CD4-positive, alpha-beta T cell (primary cell): ENCODE measurements around the gene PTPRM. TPM values are rescaled to one million over a fixed set of nuclear protein-coding genes. Genes with fewer than 3 reads are reported as not detected.

Source experiments
- ATAC-seq: fragments of 200-7000 bp; cut with Tn5 transposase; one replicate; pipeline ENCODE4 v1.10.0; 2022; ENCODE audit warnings: mild to moderate bottlenecking; ENCODE audit not compliant: poor library complexity
- CTCF ChIA-PET: fragments of 350-600 bp; sonication (Branson Sonifier 250); formaldehyde crosslinking; loops from one replicate; lab custom pipeline; 2021; ENCODE audit warnings: antibody characterized with exemption, inconsistent platforms; lab: Charles Lee
- POLR2A ChIA-PET: fragments of 350-600 bp; sonication (Branson Sonifier 250); formaldehyde crosslinking; loops from one replicate; lab custom pipeline; 2021; ENCODE audit warnings: antibody characterized with exemption, inconsistent platforms; lab: Charles Lee
- DNase-seq, 14 experiments: peaks; one replicate each; pipeline ENCODE4 v3.0.0-alpha.2; 2013 to 2020; ENCODE audit warnings: mixed read lengths in 2 of 14
- H3K27ac ChIP-seq, 2 donors: one replicate each; pipeline versions ENCODE4 v1.5.1 to v1.7.0; 2013; ENCODE audit warnings: low read length in 2 of 2, low read depth in 1 of 2, mild to moderate bottlenecking in 1 of 2
- H3K27me3 ChIP-seq, 2 experiments: 1 replicate in 1 of 2; 2 replicates in 1 of 2; pipeline versions ENCODE4 v1.6.1 to v1.7.0; 2013; ENCODE audit warnings: low read length in 2 of 2, control low read depth in 1 of 2, mild to moderate bottlenecking in 1 of 2, moderate library complexity in 1 of 2; ENCODE audit not compliant: insufficient read depth in 2 of 2, control insufficient read depth in 1 of 2
- H3K36me3 ChIP-seq: one replicate; pipeline ENCODE4 v1.6.1; 2013; ENCODE audit warnings: low read length, control low read depth; ENCODE audit not compliant: insufficient read depth
- H3K4me1 ChIP-seq: one replicate; pipeline ENCODE4 v1.6.1; 2013; ENCODE audit warnings: low read length, control low read depth; ENCODE audit not compliant: insufficient read depth
- H3K4me3 ChIP-seq: one replicate; pipeline ENCODE4 v1.5.1; 2013; ENCODE audit warnings: mild to moderate bottlenecking, low read length, moderate library complexity
- H3K9me3 ChIP-seq, 2 experiments: 1 replicate in 1 of 2; 2 replicates in 1 of 2; pipeline versions ENCODE4 v1.6.1 to v1.7.0; 2013; ENCODE audit warnings: low read length in 2 of 2, mild to moderate bottlenecking in 2 of 2, control low read depth in 1 of 2, moderate library complexity in 1 of 2; ENCODE audit not compliant: control insufficient read depth in 1 of 2, insufficient read depth in 1 of 2
- H3K27ac Mint-ChIP-seq: one replicate; pipeline ENCODE4 v1.8.0; 2020; ENCODE audit warnings: mixed read lengths
- H3K27me3 Mint-ChIP-seq: one replicate; pipeline ENCODE4 v1.8.0; 2021; ENCODE audit warnings: mixed read lengths
- H3K36me3 Mint-ChIP-seq: one replicate; pipeline ENCODE4 v1.8.0; 2021; ENCODE audit warnings: low read depth, mixed read lengths
- H3K4me1 Mint-ChIP-seq: one replicate; pipeline ENCODE4 v1.8.0; 2021; ENCODE audit warnings: low read depth, mixed read lengths
- H3K4me3 Mint-ChIP-seq: one replicate; pipeline ENCODE4 v1.8.0; 2020; ENCODE audit warnings: mild to moderate bottlenecking, mixed read lengths
- H3K9me3 Mint-ChIP-seq: one replicate; pipeline ENCODE4 v1.8.0; 2020; ENCODE audit warnings: mixed read lengths
- intact Hi-C, 2 experiments: fragments of 100-400 bp; cut with DNase I in 1 of 2; cut with micrococcal nuclease in 1 of 2; formaldehyde crosslinking; loops; one replicate each; pipeline versions ENCODE4 v1.15.1 to v1.9.0; 2023 to 2025; cut with DNase I, micrococcal nuclease
- total RNA-seq, 174 experiments: library from RNA in 2 of 174; stranded (reverse) in 2 of 174; gene quantifications; one replicate each; pipeline ENCODE4 v1.2.3 and lab custom pipeline; 2021 to 2026
- TF ChIP-seq, protein P1 (sequence below): fragments of 200-600 bp; IDR thresholded peaks from one replicate; pipeline ENCODE4 v1.8.0; 2022; ENCODE audit warnings: antibody characterized with exemption, mild to moderate bottlenecking

The PTPRM gene
- total RNA-seq, 2 experiments from 2014 or later = 21.7 to 21.9 TPM

GRCh38 chr18:7870855-7871254, 303.7 kb downstream of the PTPRM start:
- H3K9me3 Mint-ChIP-seq = peaks cover 2% of the 10 kb centered on the region
- ChIA-PET CTCF (no interaction called here), POLR2A (no interaction called here)
- no peaks in the 10 kb centered on the region for H3K27me3 Mint-ChIP-seq
- no peak overlapping the region for H3K27ac ChIP-seq
- DNase-seq (no peak), ATAC-seq (no peak)
- H3K4me1 Mint-ChIP-seq = no peaks in the 10 kb centered on the region
- H3K4me3 Mint-ChIP-seq = no peak overlapping the region
- no peak overlapping the region for H3K27ac Mint-ChIP-seq
- intact Hi-C loops = no loop called here
- H3K36me3 Mint-ChIP-seq = no peaks in the 10 kb centered on the region
- no peaks in the 10 kb centered on the region for H3K4me1 ChIP-seq
- H3K9me3 ChIP-seq = peaks cover 0 to 12% of the 10 kb centered on the region in 2 experiments
- no peaks in the 10 kb centered on the region for H3K27me3 ChIP-seq
- TF ChIP-seq, protein P1, sequence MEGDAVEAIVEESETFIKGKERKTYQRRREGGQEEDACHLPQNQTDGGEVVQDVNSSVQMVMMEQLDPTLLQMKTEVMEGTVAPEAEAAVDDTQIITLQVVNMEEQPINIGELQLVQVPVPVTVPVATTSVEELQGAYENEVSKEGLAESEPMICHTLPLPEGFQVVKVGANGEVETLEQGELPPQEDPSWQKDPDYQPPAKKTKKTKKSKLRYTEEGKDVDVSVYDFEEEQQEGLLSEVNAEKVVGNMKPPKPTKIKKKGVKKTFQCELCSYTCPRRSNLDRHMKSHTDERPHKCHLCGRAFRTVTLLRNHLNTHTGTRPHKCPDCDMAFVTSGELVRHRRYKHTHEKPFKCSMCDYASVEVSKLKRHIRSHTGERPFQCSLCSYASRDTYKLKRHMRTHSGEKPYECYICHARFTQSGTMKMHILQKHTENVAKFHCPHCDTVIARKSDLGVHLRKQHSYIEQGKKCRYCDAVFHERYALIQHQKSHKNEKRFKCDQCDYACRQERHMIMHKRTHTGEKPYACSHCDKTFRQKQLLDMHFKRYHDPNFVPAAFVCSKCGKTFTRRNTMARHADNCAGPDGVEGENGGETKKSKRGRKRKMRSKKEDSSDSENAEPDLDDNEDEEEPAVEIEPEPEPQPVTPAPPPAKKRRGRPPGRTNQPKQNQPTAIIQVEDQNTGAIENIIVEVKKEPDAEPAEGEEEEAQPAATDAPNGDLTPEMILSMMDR = no peak
- no peak overlapping the region for H3K4me3 ChIP-seq
- H3K36me3 ChIP-seq = no peaks in the 10 kb centered on the region

DNA sequence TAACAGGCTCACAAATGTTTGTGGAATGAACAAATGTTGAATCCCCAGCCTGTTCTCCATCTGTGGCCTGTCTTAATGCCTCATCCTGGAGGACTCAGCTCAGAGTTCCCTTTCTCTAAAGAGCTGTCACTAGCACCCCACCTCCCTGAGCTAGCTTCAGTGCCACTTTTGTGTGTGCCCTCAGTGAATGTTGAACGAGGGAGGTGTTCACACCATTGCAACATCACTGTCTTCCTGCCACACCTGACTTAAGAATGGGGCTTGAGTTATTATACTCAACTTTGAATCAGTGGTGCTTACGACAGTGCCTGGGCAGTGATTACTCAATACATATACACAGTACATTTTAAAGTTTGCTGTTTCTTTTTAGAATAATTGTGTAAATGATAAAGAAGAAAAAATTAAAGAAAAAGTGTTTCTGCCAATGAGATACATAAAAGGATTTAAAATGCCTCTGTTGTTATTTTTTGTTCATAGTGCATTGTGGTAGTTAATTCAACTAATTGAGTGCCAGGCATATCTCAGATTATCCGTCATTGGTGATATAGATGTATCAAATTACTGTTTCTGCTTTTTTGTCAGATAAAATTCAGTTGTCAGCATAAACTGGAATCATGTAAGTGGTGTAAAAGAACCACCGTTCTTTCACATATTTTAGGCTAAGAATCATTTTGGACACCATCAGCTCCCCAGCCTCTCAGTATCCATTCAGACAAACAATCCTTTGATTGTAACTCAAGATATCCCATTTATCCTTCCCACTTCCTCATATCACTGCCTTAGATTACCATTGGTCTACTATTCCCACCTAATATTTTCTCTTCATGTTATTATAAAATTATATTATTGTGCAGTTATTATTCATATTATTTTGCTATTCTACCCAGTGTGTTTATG, 304.7 kb downstream of the PTPRM start:
- ChIA-PET CTCF (no interaction called here), POLR2A (no interaction called here)
- Histone ChIP-seq H3K27me3 (no peaks in the 10 kb centered on the region), H3K9me3 (peaks cover 0 to 14% of the 10 kb centered on the region in 2 experiments), H3K4me3 (no peak overlapping the region), H3K4me1 (no peaks in the 10 kb centered on the region), H3K27ac (no peak overlapping the region), H3K36me3 (no peaks in the 10 kb centered on the region)
- no peak for DNase-seq
- H3K9me3 Mint-ChIP-seq = no peaks in the 10 kb centered on the region
- no peak overlapping the region for H3K27ac Mint-ChIP-seq
- TF ChIP-seq, protein P1 = no peak
- no peak for ATAC-seq
- H3K27me3 Mint-ChIP-seq = no peaks in the 10 kb centered on the region
- H3K4me3 Mint-ChIP-seq = no peak overlapping the region
- H3K4me1 Mint-ChIP-seq = no peaks in the 10 kb centered on the region
- intact Hi-C loops = no loop called here
- no peaks in the 10 kb centered on the region for H3K36me3 Mint-ChIP-seq

DNA sequence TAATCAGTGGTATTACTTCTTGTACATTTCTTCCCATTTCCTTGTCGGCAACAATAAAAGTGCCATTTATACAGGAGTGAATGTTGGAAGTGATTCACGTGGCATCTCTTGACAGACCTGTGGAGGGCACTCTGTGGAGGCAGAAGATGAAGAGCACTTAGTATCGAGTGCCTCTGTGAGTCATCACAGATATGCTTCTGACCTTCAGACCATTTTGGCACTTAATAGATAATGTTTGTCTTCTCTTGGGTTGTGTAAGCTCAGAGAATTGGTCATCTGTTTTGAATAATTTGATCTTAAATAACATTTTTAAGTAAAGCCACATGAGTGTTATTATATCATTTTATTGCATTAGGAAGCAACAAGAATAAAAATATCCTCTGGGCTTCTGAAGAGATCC, 305.5 kb downstream of the PTPRM start:
- POLR2A ChIA-PET = no interaction called here
- intact Hi-C loops = no loop called here
- Histone ChIP-seq H3K27me3 (no peaks in the 10 kb centered on the region), H3K36me3 (no peaks in the 10 kb centered on the region), H3K27ac (no peak overlapping the region), H3K9me3 (peaks cover 0 to 14% of the 10 kb centered on the region in 2 experiments), H3K4me1 (no peaks in the 10 kb centered on the region), H3K4me3 (no peak overlapping the region)
- no peak overlapping the region for H3K27ac Mint-ChIP-seq
- no peaks in the 10 kb centered on the region for H3K4me1 Mint-ChIP-seq
- TF ChIP-seq, protein P1 = no peak
- H3K4me3 Mint-ChIP-seq = no peak overlapping the region
- no peaks in the 10 kb centered on the region for H3K36me3 Mint-ChIP-seq
- ATAC-seq (no peak), DNase-seq (no peak)
- no peaks in the 10 kb centered on the region for H3K9me3 Mint-ChIP-seq
- no peaks in the 10 kb centered on the region for H3K27me3 Mint-ChIP-seq
- CTCF ChIA-PET = no interaction called here
